Measurements from ENCODE around the gene ZIC4.

- TF ChIP-seq, protein P1, sequence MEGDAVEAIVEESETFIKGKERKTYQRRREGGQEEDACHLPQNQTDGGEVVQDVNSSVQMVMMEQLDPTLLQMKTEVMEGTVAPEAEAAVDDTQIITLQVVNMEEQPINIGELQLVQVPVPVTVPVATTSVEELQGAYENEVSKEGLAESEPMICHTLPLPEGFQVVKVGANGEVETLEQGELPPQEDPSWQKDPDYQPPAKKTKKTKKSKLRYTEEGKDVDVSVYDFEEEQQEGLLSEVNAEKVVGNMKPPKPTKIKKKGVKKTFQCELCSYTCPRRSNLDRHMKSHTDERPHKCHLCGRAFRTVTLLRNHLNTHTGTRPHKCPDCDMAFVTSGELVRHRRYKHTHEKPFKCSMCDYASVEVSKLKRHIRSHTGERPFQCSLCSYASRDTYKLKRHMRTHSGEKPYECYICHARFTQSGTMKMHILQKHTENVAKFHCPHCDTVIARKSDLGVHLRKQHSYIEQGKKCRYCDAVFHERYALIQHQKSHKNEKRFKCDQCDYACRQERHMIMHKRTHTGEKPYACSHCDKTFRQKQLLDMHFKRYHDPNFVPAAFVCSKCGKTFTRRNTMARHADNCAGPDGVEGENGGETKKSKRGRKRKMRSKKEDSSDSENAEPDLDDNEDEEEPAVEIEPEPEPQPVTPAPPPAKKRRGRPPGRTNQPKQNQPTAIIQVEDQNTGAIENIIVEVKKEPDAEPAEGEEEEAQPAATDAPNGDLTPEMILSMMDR (IDR thresholded peaks at IDR 0.05) = no peak
- TF ChIP-seq POLR2A (IDR thresholded peaks at IDR 0.05) = no peak
- no peak for TF ChIP-seq POLR2AphosphoS5 (IDR thresholded peaks at IDR 0.05)
- no peak for TF ChIP-seq EP300 (IDR thresholded peaks at IDR 0.05)
Measured at GRCh38 chr3:147348976-147349375, 57.4 kb downstream of the ZIC4 start.

All from sigmoid colon (tissue), 4 donors.